PC-3 (cell line): ENCODE measurements around the gene C1orf141.

ENCODE experiments used
- EZH2 ChIP-seq: fragments of 300-600 bp; sonication (generic); IDR thresholded peaks from one replicate; pipeline ENCODE4 v1.6.1; 2017; ENCODE audit warnings: antibody characterized with exemption, mild to moderate bottlenecking, low read length; ENCODE audit not compliant: unreplicated experiment
- EZH2phosphoT487 ChIP-seq: fragments of 300-600 bp; sonication (generic); IDR thresholded peaks from 2 replicates; pipeline ENCODE4 v1.6.1; 2018; ENCODE audit warnings: mild to moderate bottlenecking, antibody characterized with exemption, low read length, borderline replicate concordance
- TF ChIP-seq, protein P1 (sequence below): fragments of 300-600 bp; sonication (generic); conservative IDR thresholded peaks from 2 replicates; pipeline ENCODE4 v1.5.1; 2017; ENCODE audit warnings: antibody characterized with exemption, low read depth, mild to moderate bottlenecking, low read length

DNA sequence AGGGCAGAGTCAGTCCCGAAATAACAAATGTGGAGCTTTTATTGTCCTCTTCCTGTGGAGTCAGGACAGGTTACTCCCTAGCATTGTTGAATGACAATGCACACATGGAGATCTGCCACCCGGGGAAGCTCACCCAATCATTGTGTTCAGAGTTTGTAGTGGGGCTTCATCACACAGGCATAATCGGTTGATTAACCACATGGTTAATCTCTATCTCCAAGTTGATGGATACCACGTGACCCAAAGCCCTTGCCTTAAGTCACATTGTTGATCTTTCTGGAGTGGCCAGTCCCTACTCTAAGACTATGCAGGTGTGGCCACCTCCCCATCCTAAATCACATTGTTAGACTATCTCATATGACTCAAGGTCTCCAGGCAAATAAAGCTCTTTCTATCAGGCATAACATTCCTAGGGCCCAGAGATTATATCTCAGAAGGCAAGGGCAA, 2.6 kb upstream of the C1orf141 start:
- TF ChIP-seq, protein P1, sequence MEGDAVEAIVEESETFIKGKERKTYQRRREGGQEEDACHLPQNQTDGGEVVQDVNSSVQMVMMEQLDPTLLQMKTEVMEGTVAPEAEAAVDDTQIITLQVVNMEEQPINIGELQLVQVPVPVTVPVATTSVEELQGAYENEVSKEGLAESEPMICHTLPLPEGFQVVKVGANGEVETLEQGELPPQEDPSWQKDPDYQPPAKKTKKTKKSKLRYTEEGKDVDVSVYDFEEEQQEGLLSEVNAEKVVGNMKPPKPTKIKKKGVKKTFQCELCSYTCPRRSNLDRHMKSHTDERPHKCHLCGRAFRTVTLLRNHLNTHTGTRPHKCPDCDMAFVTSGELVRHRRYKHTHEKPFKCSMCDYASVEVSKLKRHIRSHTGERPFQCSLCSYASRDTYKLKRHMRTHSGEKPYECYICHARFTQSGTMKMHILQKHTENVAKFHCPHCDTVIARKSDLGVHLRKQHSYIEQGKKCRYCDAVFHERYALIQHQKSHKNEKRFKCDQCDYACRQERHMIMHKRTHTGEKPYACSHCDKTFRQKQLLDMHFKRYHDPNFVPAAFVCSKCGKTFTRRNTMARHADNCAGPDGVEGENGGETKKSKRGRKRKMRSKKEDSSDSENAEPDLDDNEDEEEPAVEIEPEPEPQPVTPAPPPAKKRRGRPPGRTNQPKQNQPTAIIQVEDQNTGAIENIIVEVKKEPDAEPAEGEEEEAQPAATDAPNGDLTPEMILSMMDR, result no peak
- TF ChIP-seq EZH2, result no peak
- no peak for TF ChIP-seq EZH2phosphoT487
